HUDEP-2 (cell line): ENCODE results near the gene PVALEF.
A peak's percentile ranks its signal among the peaks of the same experiment; 100 is the strongest.

Experiments used
- DNase-seq, 76 experiments: peaks; one replicate each; lab custom pipeline; 2025; ENCODE audit not compliant: unreplicated experiment in 76 of 76; lab: John Stamatoyannopoulos, UW

PVALEF gene

DNA sequence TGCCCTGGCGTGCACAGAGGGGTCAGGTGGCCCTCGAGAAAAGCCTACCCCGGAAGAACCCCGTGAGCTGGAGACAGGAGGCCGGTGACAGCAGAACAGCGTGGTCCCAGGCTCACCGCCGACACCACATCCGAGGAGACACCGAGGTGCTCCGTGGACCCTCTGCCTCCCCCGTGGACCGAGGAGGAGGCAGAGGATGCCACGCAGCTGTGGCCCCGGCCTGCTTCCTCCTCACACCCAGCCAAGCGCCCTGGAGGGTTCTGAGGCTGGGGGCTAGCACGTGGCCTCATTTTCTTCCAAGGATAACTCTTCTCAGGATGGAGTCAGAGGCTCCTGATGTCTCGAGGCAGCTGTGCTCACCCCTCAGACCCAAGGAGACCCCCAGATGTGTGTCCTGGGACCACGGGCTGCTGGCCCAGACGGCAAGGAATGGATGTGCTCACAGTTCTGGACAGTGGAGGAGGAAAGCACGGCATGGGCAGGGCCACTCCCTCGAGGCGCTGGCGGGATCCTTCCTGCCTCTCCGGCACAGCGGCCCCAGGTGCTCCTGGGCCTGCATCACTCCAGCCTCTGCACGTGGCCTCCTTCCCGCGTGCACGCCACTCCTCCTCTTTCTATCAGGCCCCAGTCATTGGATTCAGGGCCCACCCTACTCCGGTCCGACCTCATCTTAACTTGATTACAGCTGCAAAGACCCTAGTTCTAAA, 4.4 kb upstream of the PVALEF start:
- DNase-seq: no peak

DNA sequence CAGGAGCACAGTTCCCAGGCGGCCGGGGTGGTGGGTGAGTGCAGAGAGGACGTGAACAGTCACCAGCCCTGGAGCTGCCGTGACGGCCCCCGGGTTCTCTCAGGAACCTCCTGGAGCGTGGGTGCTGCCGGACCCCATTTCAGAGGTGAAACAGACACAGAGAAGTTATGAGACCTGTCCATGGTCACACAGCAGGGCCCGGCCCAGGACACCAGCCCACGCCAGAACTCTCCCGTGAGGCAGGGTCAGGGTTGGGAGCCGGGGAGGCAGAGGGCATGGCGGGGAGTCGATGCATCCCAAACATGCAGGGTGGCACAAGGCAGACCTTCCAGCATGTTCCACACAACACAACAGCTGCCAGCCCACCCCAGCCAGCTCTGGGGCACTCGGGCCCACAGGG, 3.8 kb upstream of the PVALEF start:
- DNase-seq: no peak

DNA sequence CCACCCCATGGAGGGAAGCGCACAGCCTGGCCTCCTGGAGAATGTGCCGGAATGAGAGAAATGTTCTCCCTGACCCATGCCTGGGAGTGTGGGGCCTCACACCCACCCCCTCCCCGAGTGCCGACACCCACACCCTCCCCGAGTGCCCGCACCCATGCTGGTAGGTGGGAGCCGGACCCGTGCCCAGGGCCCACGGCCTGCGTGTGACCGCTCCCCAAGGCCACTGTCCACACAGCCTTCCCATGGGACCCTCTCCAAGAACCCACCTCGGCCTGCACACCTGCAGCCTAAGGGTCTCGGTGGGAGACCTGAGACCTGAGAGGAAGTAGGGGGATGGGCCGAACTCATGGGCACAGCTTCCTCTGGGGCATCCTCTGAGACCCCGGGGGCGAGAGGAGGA, 3.3 kb upstream of the PVALEF start:
- no peak for DNase-seq

DNA sequence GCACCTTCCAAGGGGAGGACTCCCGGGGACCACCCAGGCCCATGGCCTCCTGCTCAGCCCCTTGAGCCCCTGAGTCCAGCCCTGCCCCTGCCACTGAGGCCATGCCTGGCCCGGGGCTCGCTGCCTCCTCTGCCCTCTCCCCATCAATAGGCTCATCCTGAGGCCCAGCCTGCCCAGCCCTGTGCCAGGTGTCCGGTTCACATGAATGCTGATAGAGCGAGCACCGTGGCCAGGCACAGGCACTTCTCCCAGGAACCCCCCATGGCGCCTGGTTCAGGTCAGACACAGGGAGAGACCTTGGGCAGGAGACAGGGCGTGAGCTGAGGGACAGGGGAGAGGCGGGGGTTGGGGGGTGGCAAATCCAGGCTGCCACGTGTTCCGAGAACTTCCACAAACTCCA, 2.8 kb upstream of the PVALEF start:
- DNase-seq: no peak

DNA sequence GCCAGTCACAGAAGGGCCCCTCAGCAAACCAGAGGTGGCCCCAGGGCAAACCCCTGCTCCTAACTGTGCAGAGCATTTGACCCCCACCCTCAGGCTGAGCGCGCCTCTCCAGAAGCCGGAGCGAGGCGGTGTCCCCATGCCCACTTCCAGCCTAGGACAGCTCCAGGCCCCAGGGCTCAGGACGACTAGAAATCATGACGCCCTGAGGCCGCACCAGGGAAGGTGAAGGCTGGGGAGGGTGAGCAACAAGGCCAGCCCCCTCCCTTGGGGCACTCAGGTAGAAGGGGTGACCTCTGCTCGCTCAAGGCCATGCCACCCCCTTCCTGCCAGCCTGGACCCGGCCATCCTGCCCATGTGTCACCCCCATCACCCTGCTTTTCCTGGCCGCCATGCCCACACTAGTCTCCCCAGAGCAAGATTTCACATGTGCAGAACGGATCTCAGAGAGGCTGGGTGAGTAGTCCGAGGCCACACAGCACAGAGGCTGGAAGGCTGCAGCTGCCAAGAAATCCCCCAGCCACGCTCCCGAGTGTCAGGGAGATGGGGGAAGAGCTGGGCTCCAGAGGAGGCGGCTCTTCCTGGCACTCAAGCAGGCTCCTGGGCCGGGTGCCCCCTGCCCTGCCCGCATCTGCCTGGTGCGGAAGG, 2.1 kb upstream of the PVALEF start:
- no peak for DNase-seq

DNA sequence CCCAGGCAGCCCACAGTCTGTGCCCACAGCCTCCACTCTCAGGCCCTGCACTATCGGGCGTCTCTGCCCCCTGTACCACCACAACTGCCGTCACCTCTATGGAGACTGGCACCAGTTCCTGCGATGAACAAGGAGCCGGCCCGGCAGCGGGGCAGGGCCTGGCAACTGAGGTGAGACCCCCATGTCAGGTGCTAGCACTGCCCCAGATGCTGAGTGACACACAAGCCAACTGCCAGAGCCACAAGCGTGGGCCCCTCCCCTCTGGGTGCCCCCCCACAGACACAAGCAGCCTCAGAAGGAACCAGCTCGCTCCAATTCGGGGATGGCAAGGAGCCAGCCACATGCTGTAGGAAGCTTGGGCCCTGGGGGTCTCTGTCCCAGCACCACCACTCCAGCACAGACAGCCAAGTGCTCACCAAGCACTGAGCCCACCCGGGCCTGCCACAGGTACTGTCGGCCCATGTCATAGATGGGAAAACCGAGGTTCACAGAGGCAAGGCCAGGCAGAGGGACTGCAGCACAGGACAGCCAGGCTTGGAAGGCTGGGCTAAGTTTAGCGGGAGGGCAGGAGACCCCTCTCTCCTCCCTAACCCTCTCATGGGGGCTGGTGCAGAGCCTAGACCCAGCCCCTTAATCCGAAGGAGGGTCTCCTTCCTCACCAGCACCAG, 1.5 kb upstream of the PVALEF start:
- DNase-seq: no peak

DNA sequence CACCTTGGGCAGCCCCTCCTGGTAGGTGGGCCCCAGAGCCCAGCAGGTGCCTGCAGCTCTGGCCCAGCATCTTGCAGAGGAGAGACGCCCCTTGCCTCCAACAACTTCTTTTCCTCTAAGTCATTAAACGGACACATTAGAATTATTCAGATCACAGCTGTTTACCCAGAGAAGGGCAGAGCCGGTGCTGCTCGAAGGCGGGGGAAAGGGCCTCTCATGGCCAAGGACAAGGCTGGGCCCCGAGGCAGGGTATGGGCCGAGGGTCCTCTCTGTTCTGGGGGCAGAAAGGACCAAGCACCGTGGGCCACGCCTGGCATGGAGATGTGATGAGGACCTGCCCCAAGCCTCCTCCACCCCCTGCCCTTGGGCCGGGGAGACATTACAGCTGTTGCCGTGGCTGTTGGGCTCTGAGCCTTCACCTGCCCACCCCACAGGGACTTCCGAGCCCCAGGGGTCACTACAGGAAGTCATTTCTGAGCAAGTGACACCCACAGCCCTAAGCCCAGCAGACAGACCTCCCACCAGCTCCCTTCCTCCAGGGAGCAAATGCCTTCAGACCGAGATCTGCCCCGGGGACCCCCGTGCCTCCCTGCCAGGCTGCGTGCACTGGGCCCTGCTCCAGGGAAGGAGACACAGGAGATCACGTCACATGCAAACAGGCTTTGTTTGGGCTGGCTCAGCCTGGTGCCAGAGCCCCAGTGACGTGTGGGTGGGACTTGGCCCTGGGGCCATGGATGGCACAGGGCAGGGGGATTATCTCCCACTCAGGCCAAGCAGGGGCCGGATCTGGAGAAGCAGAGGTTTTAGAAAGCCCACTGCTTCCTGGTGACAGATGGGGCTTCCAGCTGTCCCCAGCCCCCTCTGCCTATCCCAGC, 699 bp upstream of the PVALEF start:
- no peak for DNase-seq

DNA sequence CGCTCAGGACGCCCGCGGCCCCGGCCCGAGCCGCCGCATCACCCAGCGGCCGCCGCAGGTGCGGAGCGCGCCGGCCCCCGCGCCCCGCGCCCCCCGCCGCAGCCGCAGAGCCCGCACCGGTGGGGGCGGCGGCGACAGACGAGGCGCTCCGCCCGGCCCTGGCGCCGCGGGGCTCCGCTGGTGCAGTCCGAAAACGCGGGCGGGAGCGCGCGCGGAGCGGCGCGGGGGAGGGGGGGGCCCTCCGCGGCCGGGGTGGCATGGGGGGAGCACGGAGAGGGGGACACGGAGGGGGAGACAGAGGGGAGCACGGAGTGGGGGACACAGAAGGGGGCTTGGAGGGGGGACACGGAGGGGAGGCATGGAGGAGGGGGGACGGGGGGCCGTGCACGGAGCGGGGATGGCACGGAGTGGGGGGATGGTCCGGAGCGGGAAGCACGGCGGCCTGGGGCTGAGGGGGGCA, 756 bp downstream of the PVALEF start, which contains the start of gene AATK:
AATK (minus strand) TSS at position 189 of the 460 bp plus-strand sequence. CDS start 229 bp downstream, outside the sequence.
- no peak for DNase-seq

DNA sequence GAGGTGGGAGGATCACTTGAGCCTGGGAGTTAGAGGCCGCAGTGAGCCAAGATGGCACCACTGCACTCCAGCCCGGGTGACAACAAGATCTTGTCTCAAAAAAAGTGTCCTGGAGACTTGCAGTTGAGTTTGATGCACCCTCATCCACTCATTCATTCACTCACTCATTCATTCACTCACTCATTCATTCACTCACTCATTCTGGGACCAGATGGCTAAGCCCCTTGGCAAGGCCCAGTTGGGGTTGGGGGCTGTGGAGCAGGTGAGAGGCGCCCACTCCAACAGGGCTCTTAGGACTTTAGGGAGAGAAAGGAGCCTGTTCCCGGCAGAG, 1.9 kb downstream of the PVALEF start:
- no peak for DNase-seq

DNA sequence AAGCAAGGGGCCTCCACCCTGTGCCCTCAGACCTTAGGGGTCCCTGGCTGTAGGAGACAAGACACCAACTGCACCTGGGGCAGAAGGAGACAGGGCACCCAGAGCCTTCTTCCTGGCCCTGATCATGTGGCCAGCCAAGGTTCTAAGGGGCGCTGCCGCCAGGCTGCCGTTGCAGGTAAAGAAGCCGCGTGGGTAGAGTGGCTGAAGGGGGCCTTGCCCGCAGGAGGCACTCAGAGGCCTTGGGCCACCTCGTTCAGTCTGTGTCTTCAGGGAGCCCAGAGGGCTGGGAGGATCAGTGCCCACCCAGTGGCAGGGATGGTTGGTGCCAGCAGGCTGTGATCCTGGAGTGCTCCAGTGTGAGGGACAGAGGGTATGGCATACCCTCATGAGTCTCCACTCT, 2.3 kb downstream of the PVALEF start:
- DNase-seq: no peak

DNA sequence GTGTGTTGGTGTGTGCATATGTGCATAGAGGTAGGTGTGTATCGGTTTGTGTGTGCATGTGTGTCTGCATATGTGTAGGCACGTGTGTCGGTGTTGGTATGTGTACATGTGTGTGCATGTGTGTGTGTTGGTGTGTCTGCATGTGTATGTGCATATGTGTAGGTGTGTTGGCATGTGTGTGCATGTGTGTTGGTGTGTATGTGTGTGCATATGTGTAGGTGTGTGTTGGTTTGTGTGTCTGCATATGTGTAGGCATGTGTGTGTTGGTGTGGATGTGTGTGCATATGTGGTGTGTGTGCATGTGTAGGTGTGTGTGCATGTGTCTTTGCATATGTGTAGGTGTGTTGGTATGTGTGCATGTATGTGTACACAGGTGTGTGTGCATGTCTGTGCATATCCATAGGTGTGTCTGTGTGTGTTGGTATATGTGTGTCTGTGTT, 4.6 kb downstream of the PVALEF start:
- DNase-seq: no peak

DNA sequence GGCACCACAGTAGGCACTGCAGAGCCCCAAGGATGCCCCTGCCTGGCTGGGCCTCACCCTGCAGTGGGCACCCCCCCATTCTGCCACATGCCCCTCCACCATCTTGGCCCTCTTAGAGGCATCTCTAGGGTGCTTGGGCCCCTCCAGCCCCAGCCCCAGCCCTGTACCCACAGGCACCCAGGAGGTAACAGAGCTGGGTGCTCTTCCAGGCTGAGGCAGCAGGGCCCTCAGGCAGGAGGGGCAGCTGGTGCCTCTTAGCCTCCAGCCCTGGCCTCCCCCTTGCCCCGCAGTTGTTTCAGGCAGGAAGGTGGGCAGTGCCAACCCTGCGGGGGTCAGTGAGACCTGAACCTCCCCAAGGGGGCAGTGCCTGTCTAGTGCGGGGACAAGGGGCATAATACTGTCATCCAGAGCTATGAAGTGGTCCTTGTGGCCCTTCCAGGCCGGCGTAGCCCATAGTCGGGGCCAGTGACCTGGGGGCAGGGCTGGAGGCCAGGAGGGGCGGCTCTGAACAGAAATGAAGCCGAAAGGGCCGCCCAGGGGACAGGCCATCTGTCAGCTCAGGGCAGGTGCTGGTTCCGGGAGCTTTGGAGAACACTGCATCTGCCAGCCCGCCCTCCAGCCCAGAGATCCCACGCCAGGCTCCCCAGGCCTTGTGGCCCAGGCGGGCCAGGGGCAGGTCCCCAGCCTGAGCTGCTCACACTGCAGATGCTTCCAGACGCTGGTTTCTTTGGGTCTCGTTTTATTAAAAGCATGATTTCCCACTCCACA, 5.6 kb downstream of the PVALEF start:
- DNase-seq: no peak

DNA sequence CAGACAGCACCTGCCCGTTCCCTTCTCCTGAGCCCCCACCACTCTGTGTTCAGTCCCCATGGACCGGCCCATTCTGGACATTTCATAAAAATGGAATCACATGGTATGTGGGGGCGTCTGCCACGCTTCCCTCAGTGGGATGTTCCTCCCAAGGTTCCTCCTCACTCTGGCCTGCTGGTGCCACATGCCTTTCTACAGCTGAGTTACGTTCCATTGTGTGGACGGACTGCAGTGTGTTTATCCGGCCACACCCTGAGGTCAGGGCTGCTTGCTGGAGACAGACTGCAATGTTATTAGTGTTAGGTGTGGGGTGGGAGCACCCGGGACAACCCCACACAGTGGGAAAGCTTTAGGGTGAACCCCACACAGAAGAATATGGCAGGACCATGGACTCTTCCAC, 6.6 kb downstream of the PVALEF start:
- DNase-seq: no peak

DNA sequence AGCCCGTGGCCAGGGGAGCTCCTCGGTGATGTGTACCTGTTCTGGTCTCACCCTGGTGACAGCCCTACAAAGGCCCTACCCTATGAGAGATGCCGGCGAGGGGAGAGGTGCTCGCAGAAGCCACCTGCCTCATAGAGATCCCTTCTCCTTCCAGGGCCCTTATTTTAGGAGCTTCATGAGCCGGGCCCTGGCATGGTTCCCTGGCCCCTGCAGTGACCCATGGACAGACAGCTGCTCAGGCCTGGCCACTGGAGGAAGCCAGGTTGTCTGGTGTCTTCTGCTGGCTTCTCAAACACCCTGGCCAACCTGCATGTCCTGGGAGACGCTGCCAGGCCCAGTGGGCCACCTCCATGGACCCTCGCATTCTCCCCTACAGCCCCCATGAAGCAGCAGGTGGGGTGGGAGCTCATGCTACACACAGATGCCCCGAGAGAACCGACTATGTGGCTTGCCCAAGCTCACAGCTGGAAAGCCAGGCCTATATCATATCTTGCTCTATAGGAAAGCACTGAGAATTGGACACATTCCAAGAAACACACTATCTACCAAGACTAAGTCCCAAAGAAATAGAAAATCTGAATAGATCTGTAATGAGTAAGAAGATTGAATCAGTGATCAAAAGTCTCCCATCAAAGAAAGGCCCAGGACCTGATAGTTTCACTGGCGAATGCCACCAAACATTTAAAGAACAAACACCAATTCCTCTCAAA, 7.9 kb downstream of the PVALEF start:
- DNase-seq: peak in 1 of 76 experiments; percentile 7

DNA sequence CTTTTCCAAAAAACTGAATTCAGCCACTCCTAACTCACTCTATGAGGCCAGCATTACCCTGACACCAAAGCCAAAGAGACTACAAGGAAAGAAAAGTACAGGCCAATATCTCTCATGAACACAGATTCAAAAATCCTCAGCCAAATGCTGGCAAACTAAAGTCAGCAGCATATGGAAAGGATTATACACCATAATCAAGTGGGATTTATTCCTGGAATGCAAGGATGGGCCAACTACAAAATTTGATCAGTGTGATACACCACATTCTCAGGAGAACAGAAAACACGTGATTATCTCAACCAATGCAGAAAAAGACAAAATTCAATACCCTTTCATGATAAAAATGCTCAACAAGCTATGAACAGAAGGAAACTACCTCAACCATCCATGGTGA, 8.5 kb downstream of the PVALEF start:
- DNase-seq: no peak

DNA sequence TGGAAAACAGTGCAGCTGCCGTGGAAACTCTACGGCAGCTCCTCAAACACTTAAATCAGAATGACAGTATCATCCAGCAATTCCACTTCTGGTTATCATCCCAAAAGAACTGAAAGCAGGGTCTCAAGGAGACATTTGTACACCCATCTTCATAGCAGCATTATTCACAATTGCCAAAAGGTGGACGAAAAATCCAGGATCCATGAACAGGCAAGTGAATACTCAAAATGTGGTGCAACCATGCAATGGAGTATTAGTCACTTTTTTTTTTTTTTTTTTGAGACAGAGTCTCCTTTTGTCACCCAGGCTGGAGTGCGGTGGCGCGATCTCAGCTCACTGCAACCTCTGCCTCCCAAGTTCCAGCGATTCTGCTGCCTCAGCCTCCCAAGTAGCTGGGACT, 11.4 kb downstream of the PVALEF start:
- DNase-seq: no peak

DNA sequence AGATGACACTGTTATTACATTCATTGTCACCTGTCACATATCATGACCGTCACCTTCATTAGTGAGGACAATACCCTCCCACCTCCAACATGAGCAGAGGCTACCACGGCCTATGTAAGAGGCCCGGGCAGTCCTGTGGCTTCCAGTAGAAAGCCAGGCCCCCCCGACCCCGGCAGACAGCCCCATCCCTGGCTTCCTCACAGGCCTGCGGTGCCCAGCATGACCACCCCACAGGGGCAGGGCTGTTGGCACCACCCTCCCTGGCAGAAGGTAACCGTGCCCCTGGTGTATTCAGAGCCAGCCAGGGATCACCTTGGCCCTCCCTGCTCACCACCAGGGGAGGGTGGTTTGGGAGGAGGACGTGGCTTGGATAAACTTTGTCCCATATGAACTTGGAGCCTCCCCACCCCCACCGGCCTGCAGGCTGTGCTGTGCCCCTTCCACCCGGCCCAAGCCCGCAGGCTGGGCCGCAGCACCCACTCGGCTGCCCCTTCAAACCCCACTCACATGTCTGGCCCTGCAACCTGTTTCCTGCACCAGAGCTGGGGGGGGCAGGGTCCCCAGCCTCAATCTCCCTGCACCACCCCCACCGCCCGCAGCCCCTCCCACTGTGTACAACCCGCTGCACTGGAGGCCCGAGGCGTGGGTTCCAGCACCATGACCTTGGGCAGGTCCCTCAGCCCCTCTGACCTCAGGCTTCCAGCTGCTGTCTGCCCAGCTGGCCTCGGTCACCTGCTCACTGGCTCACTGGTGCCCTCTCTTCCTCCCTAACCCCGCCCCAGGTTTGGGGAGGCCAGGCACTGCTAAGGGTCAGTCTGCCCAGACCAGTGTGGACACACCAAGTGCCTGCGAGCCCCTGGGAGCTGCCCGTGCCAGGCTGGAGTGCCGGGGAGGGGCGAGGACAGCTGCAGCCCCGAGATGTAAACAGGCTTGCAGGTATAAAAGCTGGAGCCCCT, 13.1 kb downstream of the PVALEF start:
- no peak for DNase-seq

DNA sequence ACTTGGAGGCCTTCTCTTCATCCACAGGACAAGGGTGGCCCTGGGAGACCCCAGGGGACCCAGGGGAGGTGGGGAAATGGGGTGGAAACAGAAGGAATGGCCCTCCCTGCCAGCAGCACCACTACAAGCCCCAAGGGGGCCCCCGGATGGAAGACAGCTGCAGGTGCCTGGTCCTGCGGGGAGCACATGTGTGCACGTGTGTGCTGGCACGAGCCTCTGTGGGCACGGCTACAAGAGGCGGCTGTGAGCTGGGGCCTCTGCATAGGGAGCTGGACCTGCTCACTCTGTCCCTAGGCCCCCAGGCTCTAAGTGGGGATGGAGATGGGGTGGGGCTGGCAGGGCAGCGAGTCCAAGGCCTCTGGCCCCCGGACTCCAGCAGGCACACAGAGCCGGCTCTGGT, 13.9 kb downstream of the PVALEF start:
- DNase-seq: no peak

DNA sequence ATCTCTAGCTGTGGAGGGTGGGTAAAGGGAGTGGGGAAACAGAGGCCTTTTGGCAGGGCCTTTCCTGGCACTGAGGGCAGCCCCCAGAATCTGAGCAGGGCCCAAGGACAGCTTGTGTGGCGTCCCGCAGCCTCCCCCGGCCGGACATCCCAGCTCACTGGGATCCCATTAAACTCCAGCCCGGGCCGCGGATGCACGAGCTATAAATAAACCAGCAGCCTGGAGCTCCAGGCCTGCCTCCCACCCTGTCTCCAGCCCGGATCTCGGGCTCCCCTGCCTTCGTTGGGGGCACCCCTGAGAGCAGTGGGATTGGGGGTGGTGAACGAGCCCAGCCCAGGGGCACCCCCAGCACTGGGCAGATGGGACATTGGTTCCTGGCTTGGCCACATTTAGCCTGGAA, 14.6 kb downstream of the PVALEF start:
- no peak for DNase-seq
